ENCODE results near the gene ERC2. TPM values are rescaled to one million over a fixed set of nuclear protein-coding genes. Genes with fewer than 3 reads are reported as not detected.

ERC2 gene
- total and polyA plus RNA-seq, 2 of the 8 experiments (the other 6 are each of a cell fraction or from before 2014, with no cell fraction given) = 16.4 to 22.8 TPM

- Histone ChIP-seq H3K27ac (ENCODE audit: low read depth, low read length) (no peak overlapping the region), H3K18ac (ENCODE audit: extremely low read depth, low read length) (no peak overlapping the region), H4K5ac (ENCODE audit: insufficient read length, low read depth, low read length) (no peak overlapping the region), H2AFZ (ENCODE audit: low read length) (no peak overlapping the region), H3K4me2 (ENCODE audit: insufficient read depth in 1 of 2, low read depth in 2 of 2, low read length in 2 of 2) (no peak overlapping the region), H3K9me3 (ENCODE audit: insufficient read depth in 2 of 2, low read depth in 1 of 2, low read length in 1 of 2) (no peaks in the 10 kb centered on the region), H3K23ac (ENCODE audit: insufficient read length) (no peak overlapping the region), H3K36me3 (ENCODE audit: control insufficient read depth in 2 of 4, insufficient read depth in 4 of 4, low read length in 3 of 4) (no peaks in the 10 kb centered on the region), H3K9ac (replicated peaks in 1 of 4; ENCODE audit: extremely low read depth in 1 of 4, low read depth in 3 of 4, low read length in 3 of 4) (no peak overlapping the region), H3K4me3 (ENCODE audit: extremely low read depth in 1 of 4, insufficient read depth in 2 of 4, low read depth in 3 of 4, low read length in 4 of 4) (no peak overlapping the region), H4K91ac (replicated peaks; ENCODE audit: insufficient read length, low read length) (no peak overlapping the region), H2BK120ac (replicated peaks; ENCODE audit: low read depth, low read length) (no peak overlapping the region), H2BK5ac (ENCODE audit: low read depth, low read length) (no peak overlapping the region), H2BK20ac (ENCODE audit: low read length) (no peak overlapping the region), H2AK5ac (ENCODE audit: low read depth, low read length) (no peak overlapping the region), H3K56ac (replicated peaks; ENCODE audit: insufficient read length, low read depth, low read length) (no peak overlapping the region), H3K23me2 (ENCODE audit: low read depth, low read length) (no peaks in the 10 kb centered on the region), H3K4me1 (replicated peaks in 1 of 4; ENCODE audit: control insufficient read depth in 3 of 4, insufficient read depth in 4 of 4, low read length in 3 of 4) (peaks cover 0 to 2% (median 0%) of the 10 kb centered on the region in 4 experiments; a peak in 3 of 7 replicates), H3K79me2 (ENCODE audit: control insufficient read depth in 1 of 2, insufficient read depth in 2 of 2, low read length in 2 of 2) (no peaks in the 10 kb centered on the region), H2BK12ac (ENCODE audit: low read depth, low read length) (no peak overlapping the region), H2BK15ac (ENCODE audit: low read length) (no peak overlapping the region), H3K14ac (ENCODE audit: insufficient read length) (no peak overlapping the region), H3K4ac (replicated peaks; ENCODE audit: insufficient read length, low read depth, low read length) (no peak overlapping the region), H3K27me3 (replicated peaks in 1 of 4; ENCODE audit: control insufficient read depth in 3 of 4, extremely low read depth in 1 of 4, insufficient read depth in 3 of 4, low read length in 3 of 4) (peaks cover 0 to 2% (median 0%) of the 10 kb centered on the region in 4 experiments; a peak in 1 of 7 replicates), H3K79me1 (ENCODE audit: low read depth, low read length) (no peaks in the 10 kb centered on the region), H4K20me1 (replicated peaks in 1 of 2; ENCODE audit: control insufficient read depth in 1 of 2, insufficient read depth in 2 of 2, low read length in 2 of 2) (no peaks in the 10 kb centered on the region), H4K8ac (ENCODE audit: extremely low read depth, insufficient read depth, low read length) (no peak overlapping the region)
- WGBS, 2 experiments (ENCODE audit: extremely low coverage in 1 of 2, insufficient coverage in 1 of 2, insufficient read length in 1 of 2, insufficient replicate concordance in 2 of 2, low coverage in 1 of 2, low lambda C conversion rate in 2 of 2, missing lambda C conversion rate in 1 of 2) = 92% methylated on average over 6 of the region's 6 CpGs; no CpG with 5 or more reads in 1 of the 2 experiments
- FAIRE-seq = no peak
- ChIA-PET CTCF (ENCODE audit: partially characterized antibody) (interaction anchor here (1.2 to 6.1 kb wide), 6 partner anchors 15 to 152 kb away, joined by 3 to 66 read pairs (median 5); no protein-coding TSS in a partner anchor), POLR2A (ENCODE audit: partially characterized antibody) (no interaction called here)
- no peak for DNase-seq (ENCODE audit: low read depth in 1 of 2, low spot score in 2 of 2)
- no peak for TF ChIP-seq MAX (IDR thresholded peaks at IDR 0.05)
- no peak for TF ChIP-seq CHD2 (IDR thresholded peaks at IDR 0.05; ENCODE audit: low read length)
- TF ChIP-seq CBX5 (IDR thresholded peaks at IDR 0.05; ENCODE audit: low read depth, low read length) = no peak
- TF ChIP-seq POU5F1 (IDR thresholded peaks at IDR 0.05; ENCODE audit: low read depth, low read length) = no peak
- no peak for TF ChIP-seq USF2 (IDR thresholded peaks at IDR 0.05; ENCODE audit: low read length)
- TF ChIP-seq PHF8 (conservative IDR thresholded peaks at IDR 0.05; ENCODE audit: low read depth, low read length) = no peak
- no peak for TF ChIP-seq CREB1 (IDR thresholded peaks at IDR 0.05)
- no peak for TF ChIP-seq CEBPB (IDR thresholded peaks at IDR 0.05; ENCODE audit: low read depth, low read length)
- no peak for TF ChIP-seq POLR2A (IDR thresholded peaks at IDR 0.05; ENCODE audit: control extremely low read depth in 1 of 2, low read depth in 2 of 2, low read length in 2 of 2)
- no peak for TF ChIP-seq RFX5 (IDR thresholded peaks at IDR 0.05; ENCODE audit: borderline replicate concordance, low read depth, low read length)
- TF ChIP-seq TBP (IDR thresholded peaks at IDR 0.05; ENCODE audit: low read depth, low read length) = no peak
- no peak for TF ChIP-seq SIX5 (IDR thresholded peaks at IDR 0.05; ENCODE audit: low read depth, low read length)
- TF ChIP-seq BRCA1 (IDR thresholded peaks at IDR 0.05; ENCODE audit: low read depth, low read length) = no peak
- no peak for TF ChIP-seq SIN3A (conservative IDR thresholded peaks at IDR 0.05 in 1 of 2, IDR thresholded peaks at IDR 0.05 in 1 of 2; ENCODE audit: low read depth in 1 of 2, low read length in 2 of 2)
- no peak for TF ChIP-seq JUN (IDR thresholded peaks at IDR 0.05; ENCODE audit: low read depth, low read length)
Measured at GRCh38 chr3:55634345-55634744, 833.9 kb downstream of the ERC2 start.

All from H1 (cell line).